ENCODE measurements around the gene TMEM120A.

The TMEM120A gene

DNA sequence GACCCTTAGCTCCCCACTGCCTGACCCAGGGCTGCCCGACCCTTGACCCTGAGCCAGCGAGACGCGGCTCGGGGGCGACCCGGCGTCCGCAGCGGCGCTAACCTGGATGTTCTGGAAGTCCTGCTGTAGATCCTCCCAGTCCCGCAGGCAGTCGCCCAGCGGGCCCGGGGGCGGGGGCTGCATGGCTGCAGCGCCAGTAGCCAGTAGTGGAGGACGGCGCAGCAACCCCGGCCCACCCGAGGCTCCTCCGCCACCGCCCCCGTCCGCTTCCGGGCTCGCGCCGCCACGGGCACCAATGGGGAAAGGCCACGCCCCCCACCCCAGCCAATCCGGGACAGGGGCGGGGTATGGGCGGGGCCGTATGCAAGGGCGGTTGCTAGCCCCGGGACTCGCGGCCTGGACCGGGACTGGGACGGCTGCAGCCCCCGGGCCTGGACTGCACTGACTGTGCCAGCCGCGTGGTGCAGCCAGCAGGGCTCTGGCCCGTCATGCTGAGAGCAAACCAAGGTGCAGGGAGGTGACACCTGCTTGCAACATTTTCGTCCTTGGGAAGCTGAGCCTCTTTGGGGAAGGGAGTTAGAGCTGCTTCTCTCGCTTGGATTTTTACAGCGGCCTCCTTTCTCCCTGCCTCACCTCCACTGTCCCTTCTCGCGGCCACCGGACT is at the start of gene TMEM120A:
TMEM120A (minus strand) TSS at position 208 of the 664 bp plus-strand sequence; CDS start at position 183, 25 bp downstream.
- TF ChIP-seq GATA2 (IDR thresholded peaks at IDR 0.05; ENCODE audit: low read depth, low read length) (no peak), GATA3 (IDR thresholded peaks at IDR 0.05; ENCODE audit: low read depth, low read length) (no peak)

- TF ChIP-seq GATA2 (IDR thresholded peaks at IDR 0.05; ENCODE audit: low read depth, low read length) = no peak
Observed at GRCh38 chr7:76040126-76040525, 45.7 kb upstream of the TMEM120A start.

DNA sequence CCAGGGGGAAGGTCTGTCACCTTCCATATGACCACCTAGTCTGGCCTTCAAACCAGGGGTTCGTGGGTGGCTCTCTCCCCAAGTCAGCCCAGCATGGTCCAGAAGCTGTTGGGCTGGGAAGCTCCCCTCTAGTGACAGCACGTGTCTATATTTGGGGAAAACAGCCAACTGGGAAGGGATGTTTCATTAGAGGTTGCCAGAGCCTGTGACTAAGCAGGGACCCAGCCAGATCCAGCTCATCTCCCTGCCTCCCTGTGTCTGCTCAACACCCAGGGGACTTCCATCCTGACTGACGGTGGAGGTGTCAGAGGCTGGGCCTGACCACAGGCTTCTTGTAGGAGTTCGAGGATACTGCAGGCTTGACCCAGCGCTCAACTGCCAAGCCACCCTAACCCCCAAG is 42.9 kb upstream of the TMEM120A start:
- TF ChIP-seq GATA3 (IDR thresholded peaks at IDR 0.05; ENCODE audit: low read depth, low read length) = no peak
- no peak for TF ChIP-seq GATA2 (IDR thresholded peaks at IDR 0.05; ENCODE audit: low read depth, low read length)

- TF ChIP-seq GATA2 (IDR thresholded peaks at IDR 0.05; ENCODE audit: low read depth, low read length) (no peak), GATA3 (IDR thresholded peaks at IDR 0.05; ENCODE audit: low read depth, low read length) (no peak)
Observed at GRCh38 chr7:76031964-76032363, 37.6 kb upstream of the TMEM120A start.

DNA sequence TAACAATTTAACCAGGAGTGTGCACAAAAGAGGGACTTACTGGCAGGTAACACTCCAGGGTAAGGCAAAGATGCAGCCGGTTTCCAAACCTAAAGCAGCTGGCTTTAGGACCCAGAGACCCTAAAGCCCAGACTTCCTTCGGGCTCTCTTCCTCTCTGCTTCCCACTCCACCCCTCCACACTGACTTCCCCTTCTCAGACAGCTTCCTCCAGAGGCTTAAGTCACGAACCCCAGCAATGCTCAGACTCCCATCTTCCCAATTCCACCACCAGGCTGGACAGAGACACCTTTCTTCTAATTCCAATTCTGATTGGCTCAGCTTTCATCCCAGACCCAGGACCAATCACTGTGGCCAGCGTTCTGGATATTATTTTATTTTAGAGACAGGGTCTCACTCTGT is 28.6 kb upstream of the TMEM120A start:
- TF ChIP-seq GATA2 (IDR thresholded peaks at IDR 0.05; ENCODE audit: low read depth, low read length) (no peak), GATA3 (IDR thresholded peaks at IDR 0.05; ENCODE audit: low read depth, low read length) (no peak)

- TF ChIP-seq GATA2 (IDR thresholded peaks at IDR 0.05; ENCODE audit: low read depth, low read length) (no peak), GATA3 (IDR thresholded peaks at IDR 0.05; ENCODE audit: low read depth, low read length) (no peak)
Observed at GRCh38 chr7:76022026-76022780, 27.8 kb upstream of the TMEM120A start.

- no peak for TF ChIP-seq GATA2 (IDR thresholded peaks at IDR 0.05; ENCODE audit: low read depth, low read length)
- TF ChIP-seq GATA3 (IDR thresholded peaks at IDR 0.05; ENCODE audit: low read depth, low read length) = no peak
Observed at GRCh38 chr7:76020031-76020714, 25.8 kb upstream of the TMEM120A start.

GRCh38 chr7:76016191-76016947 is 22.0 kb upstream of the TMEM120A start:
- TF ChIP-seq GATA3 (IDR thresholded peaks at IDR 0.05; ENCODE audit: low read depth, low read length) (no peak), GATA2 (IDR thresholded peaks at IDR 0.05; ENCODE audit: low read depth, low read length) (no peak)

GRCh38 chr7:76011442-76011861 is 17.1 kb upstream of the TMEM120A start:
- TF ChIP-seq GATA2 (IDR thresholded peaks at IDR 0.05; ENCODE audit: low read depth, low read length) = no peak
- no peak for TF ChIP-seq GATA3 (IDR thresholded peaks at IDR 0.05; ENCODE audit: low read depth, low read length)

DNA sequence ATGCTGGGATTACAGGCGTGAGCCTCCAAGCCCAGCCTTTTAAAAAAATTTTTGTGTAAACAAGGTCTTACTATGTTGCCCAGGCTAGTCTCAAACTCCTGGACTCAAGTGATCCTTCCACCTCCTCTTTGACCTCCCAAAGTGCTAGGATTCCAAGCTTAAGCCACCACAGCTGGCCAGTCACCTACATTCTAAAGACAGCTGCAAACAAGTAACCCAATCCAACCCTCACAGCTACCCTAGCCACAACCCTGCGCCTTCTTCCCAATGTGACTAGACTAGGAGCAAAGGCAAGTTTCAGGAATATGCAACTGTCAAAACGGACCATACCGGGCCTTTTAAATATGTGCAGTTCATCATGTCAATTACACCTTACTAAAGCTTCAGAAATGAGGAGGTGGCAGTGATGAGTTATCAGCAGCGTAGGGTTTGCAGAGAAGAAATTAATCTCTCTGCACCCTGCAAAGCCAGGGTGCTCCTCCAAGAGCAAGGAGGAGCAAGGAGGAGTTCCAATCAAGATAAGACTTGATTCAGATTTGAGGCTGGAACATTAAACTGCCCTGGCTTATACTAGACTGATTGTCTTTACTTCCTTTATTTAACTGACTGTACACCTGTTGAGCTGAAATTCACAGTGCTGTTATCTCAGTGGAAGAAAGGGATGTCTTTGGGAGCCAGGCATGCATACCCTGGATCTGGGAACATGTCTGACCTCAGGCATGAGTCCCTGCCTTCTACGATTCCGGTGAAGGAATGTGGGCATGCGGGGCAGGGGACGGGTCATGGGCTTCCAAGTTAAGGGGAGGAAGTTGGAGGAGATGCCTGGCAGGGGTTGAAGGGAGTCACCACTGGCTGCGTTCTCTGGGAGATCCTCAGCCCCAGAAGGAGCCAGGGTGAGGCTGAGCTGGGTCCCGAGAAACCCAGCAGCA is 15.5 kb upstream of the TMEM120A start:
- no peak for TF ChIP-seq GATA2 (IDR thresholded peaks at IDR 0.05; ENCODE audit: low read depth, low read length)

DNA sequence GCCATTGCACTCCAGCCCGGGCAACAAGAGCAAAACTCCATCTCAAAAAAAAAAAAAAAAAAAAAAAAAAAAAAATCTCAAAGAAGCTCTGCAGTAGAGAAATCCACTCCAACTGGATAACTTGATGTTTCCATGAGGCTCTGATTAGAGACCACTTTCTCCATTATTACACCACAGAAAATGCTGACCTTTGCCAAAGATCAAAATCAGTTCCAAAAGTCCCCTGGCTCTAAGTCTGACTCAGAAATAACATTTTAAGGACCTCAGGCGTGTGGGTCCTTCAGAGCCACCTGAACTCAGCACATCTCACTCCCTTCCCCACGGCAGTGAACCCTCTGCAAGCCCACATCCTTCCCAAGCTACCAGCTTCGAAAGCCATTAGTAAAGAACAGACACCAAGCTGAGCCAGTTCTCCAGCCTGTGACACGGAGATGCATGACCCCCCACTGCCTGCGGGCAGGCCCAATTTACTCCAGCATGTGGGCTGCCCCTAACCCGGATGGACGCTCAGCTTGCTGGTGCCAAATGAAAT is 13.8 kb upstream of the TMEM120A start:
- TF ChIP-seq GATA2 (IDR thresholded peaks at IDR 0.05; ENCODE audit: low read depth, low read length) = no peak
- no peak for TF ChIP-seq GATA3 (IDR thresholded peaks at IDR 0.05; ENCODE audit: low read depth, low read length)

DNA sequence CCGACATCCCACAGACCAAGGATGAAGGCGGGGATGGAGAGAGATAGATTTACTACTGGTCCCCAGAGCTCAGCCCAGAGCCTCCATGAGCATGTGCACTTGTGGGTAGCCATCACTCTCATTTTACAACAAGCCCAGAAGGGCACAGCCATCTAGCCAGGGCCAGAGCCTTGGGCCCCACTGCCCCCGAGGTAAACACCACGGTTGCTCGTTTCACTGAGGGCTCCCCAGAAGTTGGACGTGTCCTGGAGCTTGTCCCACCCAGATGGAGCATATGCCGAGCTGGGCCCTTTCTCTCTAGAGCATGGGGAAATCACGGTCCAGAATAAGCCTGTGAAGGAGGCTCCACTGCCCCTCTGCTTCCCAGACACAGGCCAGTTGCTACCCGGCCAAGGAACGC is 9.0 kb upstream of the TMEM120A start:
- TF ChIP-seq GATA3 (IDR thresholded peaks at IDR 0.05; ENCODE audit: low read depth, low read length) = no peak
- no peak for TF ChIP-seq GATA2 (IDR thresholded peaks at IDR 0.05; ENCODE audit: low read depth, low read length)

DNA sequence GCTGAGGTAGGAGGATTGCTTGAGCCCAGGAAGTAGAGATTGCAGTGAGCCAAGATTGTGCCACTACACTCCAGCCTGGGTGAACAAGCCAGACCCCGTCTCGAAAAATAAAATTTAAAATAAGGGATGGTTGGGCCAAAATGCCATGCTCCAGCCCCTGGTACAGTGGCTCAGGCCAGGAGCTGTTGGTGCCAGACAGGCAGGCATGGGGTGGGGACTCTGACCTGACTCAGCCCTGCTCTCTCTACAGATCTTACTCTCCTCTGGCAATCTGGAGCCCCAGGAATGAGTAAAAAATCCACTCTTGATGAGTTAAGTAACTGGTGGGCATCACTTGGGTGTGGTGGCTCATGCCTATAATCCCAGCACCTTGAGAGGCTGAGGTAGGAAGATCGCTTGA is 8.4 kb upstream of the TMEM120A start:
- no peak for TF ChIP-seq GATA3 (IDR thresholded peaks at IDR 0.05; ENCODE audit: low read depth, low read length)
- no peak for TF ChIP-seq GATA2 (IDR thresholded peaks at IDR 0.05; ENCODE audit: low read depth, low read length)
